IMR-90 (cell line): ENCODE data around the gene CD7. TPM values are rescaled to one million over a fixed set of nuclear protein-coding genes. Genes with fewer than 3 reads are reported as not detected.

Experiments
- ATAC-seq: fragments of 200-7000 bp; cut with Tn5 transposase; 2 replicates; pipeline ENCODE4 v1.9.1; 2020; ENCODE audit warnings: low read depth, mild to moderate bottlenecking, moderate library complexity
- BruUV-seq: library from RNA; stranded (reverse); fragments of 400-500 nt; replicated peaks from 2 replicates; lab custom pipeline; 2021; lab: Mats Ljungman, UMichigan
- CTCF ChIA-PET: fragments of 300-600 bp; formaldehyde crosslinking; extraction: SDS; loops from one replicate; lab custom pipeline; 2021; ENCODE audit warnings: antibody characterized with exemption; lab: Yijun Ruan, JAX
- POLR2A ChIA-PET: fragments of 300-600 bp; sonication (Branson Sonifier 250); formaldehyde crosslinking; loops from one replicate; lab custom pipeline; 2022; ENCODE audit warnings: antibody characterized with exemption; ENCODE audit not compliant: unreplicated experiment; lab: Charles Lee
- DNase-seq: peaks from one replicate; pipeline ENCODE4 v3.0.0; 2013
- H2AFZ ChIP-seq: replicated peaks from 2 replicates; pipeline ENCODE3; 2013; ENCODE audit warnings: low read length, mild to moderate bottlenecking; ENCODE audit not compliant: poor library complexity
- H2AK5ac ChIP-seq: 2 replicates; pipeline ENCODE4 v1.6.1; 2013; ENCODE audit warnings: low read depth, low read length, inconsistent platforms
- H2AK9ac ChIP-seq: replicated peaks from 2 replicates; pipeline ENCODE3; 2013; ENCODE audit warnings: mild to moderate bottlenecking, low read depth, low read length, moderate library complexity; ENCODE audit not compliant: poor library complexity
- H2BK120ac ChIP-seq: 2 replicates; pipeline ENCODE4 v1.6.1; 2013; ENCODE audit warnings: low read depth, low read length, inconsistent platforms
- H2BK15ac ChIP-seq: 3 replicates; pipeline ENCODE4 v1.6.1; 2013; ENCODE audit warnings: low read depth, low read length, inconsistent platforms
- H2BK20ac ChIP-seq: 2 replicates; pipeline ENCODE4 v1.6.1; 2013; ENCODE audit warnings: low read depth, mild to moderate bottlenecking, inconsistent platforms, low read length, moderate library complexity
- H2BK5ac ChIP-seq: 2 replicates; pipeline ENCODE4 v1.6.1; 2013; ENCODE audit warnings: mild to moderate bottlenecking, low read depth, low read length, inconsistent platforms; ENCODE audit not compliant: poor library complexity, severe bottlenecking
- H3K14ac ChIP-seq: replicated peaks from 2 replicates; pipeline ENCODE4 v1.6.1; 2013; ENCODE audit warnings: low read depth, low read length, inconsistent platforms
- H3K18ac ChIP-seq: 2 replicates; pipeline ENCODE4 v1.6.1; 2013; ENCODE audit warnings: low read depth, low read length, control low read depth
- H3K23ac ChIP-seq: 2 replicates; pipeline ENCODE4 v1.6.1; 2013; ENCODE audit warnings: low read depth, low read length, inconsistent platforms
- H3K27ac ChIP-seq: 2 replicates; pipeline ENCODE4 v1.5.1; 2013; ENCODE audit warnings: mild to moderate bottlenecking, control low read depth, low read length; ENCODE audit not compliant: insufficient read depth
- H3K27me3 ChIP-seq: 2 replicates; pipeline ENCODE4 v1.6.1; 2013; ENCODE audit warnings: low read length; ENCODE audit not compliant: control insufficient read depth, insufficient read depth
- H3K36me3 ChIP-seq: 2 replicates; pipeline ENCODE4 v1.6.1; 2013; ENCODE audit warnings: low read length, mixed read lengths; ENCODE audit not compliant: control insufficient read depth, insufficient read depth
- H3K4ac ChIP-seq: 2 replicates; pipeline ENCODE4 v1.6.1; 2013; ENCODE audit warnings: low read depth, low read length, inconsistent platforms
- H3K4me1 ChIP-seq: 2 replicates; pipeline ENCODE4 v1.6.1; 2013; ENCODE audit warnings: low read length, mixed read lengths; ENCODE audit not compliant: control insufficient read depth, insufficient read depth
- H3K4me2 ChIP-seq: 2 replicates; pipeline ENCODE4 v1.6.1; 2013; ENCODE audit warnings: low read depth, mild to moderate bottlenecking, control low read depth, low read length, moderate library complexity
- H3K4me3 ChIP-seq: 2 replicates; pipeline ENCODE4 v1.5.1; 2013; ENCODE audit warnings: low read depth, mild to moderate bottlenecking, control low read depth, low read length, moderate library complexity; ENCODE audit not compliant: insufficient read depth
- H3K56ac ChIP-seq: 2 replicates; pipeline ENCODE4 v1.6.1; 2013; ENCODE audit warnings: low read length, inconsistent platforms; ENCODE audit not compliant: insufficient read depth; ENCODE audit errors: extremely low read depth
- H3K79me1 ChIP-seq, 2 experiments: 2 replicates each; pipeline ENCODE4 v1.6.1; 2013; ENCODE audit warnings: low read length in 2 of 2, inconsistent platforms in 1 of 2, low read depth in 1 of 2
- H3K9ac ChIP-seq: 2 replicates; pipeline ENCODE4 v1.6.1; 2013; ENCODE audit warnings: low read depth, low read length, control low read depth
- H3K9me1 ChIP-seq: 2 replicates; pipeline ENCODE4 v1.6.1; 2013; ENCODE audit warnings: low read length, inconsistent platforms; ENCODE audit not compliant: insufficient read depth
- H3K9me3 ChIP-seq: 2 replicates; pipeline ENCODE4 v1.6.1; 2013; ENCODE audit warnings: low read length; ENCODE audit not compliant: control insufficient read depth, insufficient read depth
- H4K20me1 ChIP-seq: 2 replicates; pipeline ENCODE4 v1.6.1; 2013; ENCODE audit warnings: low read length, inconsistent platforms; ENCODE audit not compliant: insufficient read depth
- H4K5ac ChIP-seq: 2 replicates; pipeline ENCODE4 v1.6.1; 2013; ENCODE audit warnings: mild to moderate bottlenecking, low read depth, low read length, control low read depth
- H4K8ac ChIP-seq, 2 experiments: 2 replicates each; pipeline ENCODE4 v1.6.1; 2013; ENCODE audit warnings: low read depth in 2 of 2, low read length in 2 of 2, control low read depth in 1 of 2, inconsistent platforms in 1 of 2
- H4K91ac ChIP-seq: 2 replicates; pipeline ENCODE4 v1.6.1; 2013; ENCODE audit warnings: low read depth, low read length, inconsistent platforms; ENCODE audit not compliant: insufficient read depth
- CEBPB ChIP-seq: IDR thresholded peaks from 2 replicates; pipeline ENCODE4 v1.6.1; 2012; ENCODE audit warnings: low read depth, low read length, improper control_type of control experiment
- FOS ChIP-seq: fragments of 150-350 bp; IDR thresholded peaks from 2 replicates; pipeline ENCODE4 v1.6.1; 2016; ENCODE audit warnings: low read depth, low read length
- MAZ ChIP-seq: IDR thresholded peaks from 2 replicates; pipeline ENCODE4 v1.6.1; 2012; ENCODE audit warnings: low read depth, mild to moderate bottlenecking, low read length, improper control_type of control experiment, moderate library complexity, borderline replicate concordance
- RFX5 ChIP-seq: IDR thresholded peaks from 2 replicates; pipeline ENCODE4 v1.8.0; 2012; ENCODE audit warnings: low read depth, mild to moderate bottlenecking, low read length, moderate library complexity
- WGBS, 2 experiments: methylation state at CpG; one replicate each; pipeline versions ENCODE4 v1.1.5 to v1.1.7; 2013; ENCODE audit warnings: missing lambda C conversion rate in 2 of 2; ENCODE audit not compliant: insufficient read length in 1 of 2; ENCODE audit errors: extremely low coverage in 2 of 2; 5-methylcytosine and 5-hydroxymethylcytosine counted together
- dilution Hi-C: fragments of 300-500 bp; cut with HindIII; formaldehyde crosslinking; loops from one replicate; pipeline ENCODE4 v1.14.3; 2018; ENCODE audit warnings: low sequenced_read_pairs; ENCODE audit not compliant: unreplicated experiment
- in situ Hi-C: fragments of 300-500 bp; cut with MboI; formaldehyde crosslinking; loops from 3 replicates; pipeline ENCODE4 v1.14.3; 2019; ENCODE audit warnings: low sequenced_read_pairs, inconsistent platforms, mixed read lengths
- intact Hi-C: fragments of 100-400 bp; cut with micrococcal nuclease; formaldehyde crosslinking; loops from 2 replicates; pipeline ENCODE4 v1.10.0; 2022
- polyA plus RNA-seq, 3 experiments: library from polyadenylated mRNA; depleted of rRNA; stranded (reverse); fragments of >200 nt; gene quantifications; 2 replicates each; pipeline ENCODE4 v1.2.3, GENCODE V29; 2012; ENCODE audit warnings: low replicate concordance in 1 of 3
- total RNA-seq: library from RNA; depleted of rRNA; stranded (reverse); fragments of >200 nt; gene quantifications from 2 replicates; pipeline ENCODE4 v1.2.3, GENCODE V29; 2012
- TF ChIP-seq, protein P1 (sequence below): fragments of 150-350 bp; IDR thresholded peaks from 2 replicates; pipeline ENCODE4 v1.6.1; 2016; ENCODE audit warnings: low read depth, mild to moderate bottlenecking, low read length, moderate library complexity, borderline replicate concordance

Gene CD7
- total and polyA plus RNA-seq, 2 of the 4 experiments (the other 2 are of a cell fraction): not detected

DNA sequence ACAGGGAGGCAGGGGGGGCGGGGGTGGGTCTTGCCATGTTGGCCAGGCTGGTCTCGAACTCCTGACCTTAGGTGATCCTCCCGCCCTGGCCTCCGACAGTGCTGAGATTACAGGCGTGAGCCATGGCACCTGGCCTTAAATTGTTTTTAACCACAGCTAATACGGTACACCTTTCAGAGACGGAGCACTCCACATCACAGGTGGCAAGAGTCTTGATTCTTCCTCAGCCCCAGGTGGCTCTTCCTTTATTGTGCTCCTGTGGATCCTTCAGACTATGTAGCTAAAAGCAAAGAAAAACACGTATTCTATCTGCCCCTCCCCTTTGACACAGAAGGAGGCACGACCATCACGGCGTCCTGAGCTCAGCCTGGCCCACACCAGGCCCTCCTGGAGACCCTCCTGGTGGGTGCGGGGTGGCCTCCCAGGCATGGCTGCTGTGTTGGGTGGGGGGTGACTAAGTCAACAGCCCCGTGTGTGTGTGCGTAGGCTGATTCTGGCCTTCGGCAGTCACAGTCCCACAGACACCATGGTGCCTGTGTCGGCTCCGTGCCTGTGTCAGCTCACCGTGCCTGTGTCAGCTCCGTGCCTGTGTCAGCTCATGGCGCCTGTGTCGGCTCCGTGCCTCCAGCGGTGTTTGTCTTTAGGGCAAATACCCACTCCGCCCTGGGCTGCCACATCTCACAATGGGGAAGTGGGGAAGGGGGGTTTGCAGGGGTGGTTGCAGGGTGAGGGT is 26.9 kb upstream of the CD7 start:
- H3K18ac ChIP-seq: no peak overlapping the region
- intact Hi-C loops (no loop called here), dilution Hi-C loops (no loop called here), in situ Hi-C loops (no loop called here)
- H3K9me1 ChIP-seq: peaks cover 3% of the 10 kb centered on the region
- H3K27me3 ChIP-seq: peaks cover 14% of the 10 kb centered on the region
- ATAC-seq: no peak
- H4K8ac ChIP-seq: no peak overlapping the region
- TF ChIP-seq CEBPB (no peak), RFX5 (no peak), FOS (no peak), MAZ (no peak)
- TF ChIP-seq, protein P1, sequence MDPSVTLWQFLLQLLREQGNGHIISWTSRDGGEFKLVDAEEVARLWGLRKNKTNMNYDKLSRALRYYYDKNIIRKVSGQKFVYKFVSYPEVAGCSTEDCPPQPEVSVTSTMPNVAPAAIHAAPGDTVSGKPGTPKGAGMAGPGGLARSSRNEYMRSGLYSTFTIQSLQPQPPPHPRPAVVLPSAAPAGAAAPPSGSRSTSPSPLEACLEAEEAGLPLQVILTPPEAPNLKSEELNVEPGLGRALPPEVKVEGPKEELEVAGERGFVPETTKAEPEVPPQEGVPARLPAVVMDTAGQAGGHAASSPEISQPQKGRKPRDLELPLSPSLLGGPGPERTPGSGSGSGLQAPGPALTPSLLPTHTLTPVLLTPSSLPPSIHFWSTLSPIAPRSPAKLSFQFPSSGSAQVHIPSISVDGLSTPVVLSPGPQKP: no peak
- H4K91ac ChIP-seq: no peak overlapping the region
- no peak overlapping the region for H3K4me2 ChIP-seq
- H3K36me3 ChIP-seq: no peaks in the 10 kb centered on the region
- ChIA-PET CTCF (interaction anchor here (0.6 kb wide), 1 partner anchor 51 kb away, joined by 4 read pairs; no protein-coding TSS in a partner anchor), POLR2A (no interaction called here)
- BruUV-seq: no TSS peak
- H3K56ac ChIP-seq: no peak overlapping the region
- H3K27ac ChIP-seq: no peak overlapping the region
- H2BK15ac ChIP-seq: no peak overlapping the region
- no peak overlapping the region for H2AFZ ChIP-seq
- H4K5ac ChIP-seq: no peak overlapping the region
- no peak overlapping the region for H3K4ac ChIP-seq
- H3K14ac ChIP-seq: no peak overlapping the region
- H2BK20ac ChIP-seq: no peak overlapping the region
- H2BK5ac ChIP-seq: no peak overlapping the region
- H3K4me3 ChIP-seq: no peak overlapping the region
- H3K9ac ChIP-seq: no peak overlapping the region
- H2AK5ac ChIP-seq: no peak overlapping the region
- peaks cover 3% of the 10 kb centered on the region for H3K4me1 ChIP-seq
- no peaks in the 10 kb centered on the region for H3K79me1 ChIP-seq
- H3K9me3 ChIP-seq: no peaks in the 10 kb centered on the region
- H3K23ac ChIP-seq: no peak overlapping the region
- no peak overlapping the region for H2AK9ac ChIP-seq
- 83% methylated on average over 11 of the region's 24 CpGs; no CpG with 5 or more reads in 1 of the 2 experiments for WGBS, 2 experiments
- DNase-seq: no peak
- no peaks in the 10 kb centered on the region for H4K20me1 ChIP-seq
- no peak overlapping the region for H2BK120ac ChIP-seq
